ENCODE results near the gene ITIH3.

GRCh38 chr3:52779011-52779836 is 15.4 kb upstream of the ITIH3 start:
- TF ChIP-seq POLR2A (IDR thresholded peaks at IDR 0.05) (no peak), CTCF (IDR thresholded peaks at IDR 0.05) (no peak), EP300 (IDR thresholded peaks at IDR 0.05) (no peak), POLR2AphosphoS5 (IDR thresholded peaks at IDR 0.05) (no peak)
